Gastroesophageal sphincter (tissue), 3 donors: ENCODE results near the gene CCNG2.

Source experiments
- CTCF ChIP-seq, 4 experiments: fragments of 200-600 bp in 2 of 4; fragments of 450-650 bp in 2 of 4; sonication (generic) in 1 of 4; IDR thresholded peaks; one replicate each; pipeline ENCODE4 v1.5.1; 2017 to 2019; ENCODE audit warnings: antibody characterized with exemption in 4 of 4, mild to moderate bottlenecking in 2 of 4, moderate library complexity in 2 of 4
- POLR2A ChIP-seq, 2 donors: fragments of 450-650 bp; IDR thresholded peaks; one replicate each; pipeline ENCODE4 v1.6.1; 2017; ENCODE audit warnings: antibody characterized with exemption in 2 of 2, mild to moderate bottlenecking in 2 of 2, moderate library complexity in 1 of 2

GRCh38 chr4:77127837-77128621 is 29.0 kb upstream of the CCNG2 start:
- TF ChIP-seq CTCF (IDR thresholded peaks at IDR 0.05) = no peak
- no peak for TF ChIP-seq POLR2A (IDR thresholded peaks at IDR 0.05)
